Measurements from ENCODE around the gene GANC. TPM values are rescaled to one million over a fixed set of nuclear protein-coding genes. Genes with fewer than 3 reads are reported as not detected.

GANC gene
- total and polyA plus RNA-seq, 9 of the 15 experiments (the other 6 are each of a cell fraction or from before 2014, with no cell fraction given), result 10.9 to 19.0 (median 14.5) TPM

DNA sequence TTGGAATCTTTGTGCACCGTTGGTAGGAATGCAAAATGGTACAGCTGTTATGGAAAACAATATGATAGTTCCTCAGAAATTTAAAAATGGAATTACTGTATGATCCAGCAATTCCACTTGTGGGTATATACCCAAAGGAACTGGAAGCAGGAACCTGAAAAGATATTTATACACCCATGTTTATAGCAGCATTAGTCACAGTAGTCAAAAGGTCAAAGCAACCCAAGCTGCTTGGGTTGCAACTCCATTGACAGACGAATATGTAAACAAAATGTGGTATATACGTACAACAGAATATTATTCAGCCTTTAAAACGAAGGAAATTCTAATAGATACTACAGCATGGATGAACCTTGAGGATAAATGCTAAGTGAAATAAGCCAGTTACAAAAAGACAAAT lies 51.3 kb downstream of the GANC start:
- Histone ChIP-seq H3K4me1 (replicated peaks in 1 of 2; ENCODE audit: control insufficient read depth in 2 of 2, insufficient read depth in 2 of 2, low read length in 2 of 2) (no peaks in the 10 kb centered on the region), H3K36me3 (ENCODE audit: control insufficient read depth, insufficient read depth, low read length) (no peaks in the 10 kb centered on the region), H3K9ac (ENCODE audit: insufficient read depth in 1 of 2, low read depth in 2 of 2, low read length in 2 of 2) (no peak overlapping the region), H3K4me3 (no peak overlapping the region), H3K9me1 (ENCODE audit: control insufficient read depth, insufficient read depth, low read length) (no peaks in the 10 kb centered on the region), H3K4me2 (ENCODE audit: insufficient read depth, low read length) (no peak overlapping the region), H4K20me1 (replicated peaks; ENCODE audit: control insufficient read depth, insufficient read depth, low read length) (no peaks in the 10 kb centered on the region), H3K27me3 (ENCODE audit: control insufficient read depth in 2 of 2, insufficient read depth in 2 of 2, low read length in 2 of 2) (no peaks in the 10 kb centered on the region), H2AFZ (ENCODE audit: low read depth, low read length) (no peak overlapping the region), H3K9me3 (replicated peaks; ENCODE audit: control insufficient read depth, insufficient read depth, low read depth, low read length) (no peaks in the 10 kb centered on the region), H3K27ac (ENCODE audit: extremely low read depth, low read depth, low read length) (no peak overlapping the region), H3K79me2 (ENCODE audit: control insufficient read depth, insufficient read depth, low read length) (no peaks in the 10 kb centered on the region)
- ChIA-PET CTCF (ENCODE audit: low intra/inter-chr PET ratio) (no interaction called here), POLR2A (interaction anchor here (0.9 kb wide), 1 partner anchor 11 kb away, joined by 3 read pairs; no protein-coding TSS in a partner anchor)
- TF ChIP-seq CBX8 (IDR thresholded peaks at IDR 0.05; ENCODE audit: borderline replicate concordance, extremely low read depth, low read depth, low read length, poor library complexity, severe bottlenecking), result no peak
- no peak for TF ChIP-seq CHD4 (IDR thresholded peaks at IDR 0.05; ENCODE audit: insufficient read depth, insufficient replicate concordance, low read depth, low read length, poor library complexity, severe bottlenecking)
- no peak for TF ChIP-seq JUND (IDR thresholded peaks at IDR 0.05; ENCODE audit: borderline replicate concordance, low read depth, low read length)
- TF ChIP-seq JUND (tag; IDR thresholded peaks at IDR 0.05; ENCODE audit: borderline replicate concordance, low read depth, low read length), result no peak
- no peak for TF ChIP-seq ZC3H11A (IDR thresholded peaks at IDR 0.05; ENCODE audit: low read depth, low read length)
- TF ChIP-seq IRF2 (CRISPR knock-in tag; IDR thresholded peaks at IDR 0.05), result no peak
- TF ChIP-seq BACH1 (tag; IDR thresholded peaks at IDR 0.05), result no peak
- TF ChIP-seq MTF1 (CRISPR knock-in tag; IDR thresholded peaks at IDR 0.05; ENCODE audit: borderline replicate concordance), result no peak
- TF ChIP-seq ZNF76 (CRISPR knock-in tag; IDR thresholded peaks at IDR 0.05; ENCODE audit: borderline replicate concordance), result no peak
- TF ChIP-seq GMEB1 (CRISPR knock-in tag; IDR thresholded peaks at IDR 0.05), result no peak
- no peak for TF ChIP-seq FOXM1 (IDR thresholded peaks at IDR 0.05; ENCODE audit: low read depth)
- TF ChIP-seq FOXM1 (CRISPR knock-in tag; IDR thresholded peaks at IDR 0.05; ENCODE audit: low read depth), result no peak
- TF ChIP-seq TOE1 (IDR thresholded peaks at IDR 0.05; ENCODE audit: borderline replicate concordance), result no peak
- TF ChIP-seq TOE1 (CRISPR knock-in tag; IDR thresholded peaks at IDR 0.05; ENCODE audit: borderline replicate concordance, low read depth), result no peak
- 17% methylated on average over 4 of the region's 4 CpGs for WGBS (ENCODE audit: insufficient coverage, low coverage, missing lambda C conversion rate)
- ATAC-seq (no peak), FAIRE-seq (no peak), DNase-seq (ENCODE audit: extremely low read depth in 1 of 4, low spot score in 3 of 4) (no peak)
- no TSS peak for BruUV-seq (replicated peaks)
- intact Hi-C loops (cut with micrococcal nuclease) (no loop called here), in situ Hi-C loops (cut with MboI) (no loop called here)
